Endodermal cell (in vitro differentiated cells): ENCODE measurements around the gene ARHGAP26. TPM values are rescaled to one million over a fixed set of nuclear protein-coding genes. Genes with fewer than 3 reads are reported as not detected.
"Not testable (repeated sequence)": the region's sequence is repeated elsewhere in the genome, so short reads cannot be mapped to it uniquely, and the experiment has no call there.

ENCODE experiments used
- DNase-seq: peaks from one replicate; pipeline ENCODE4 v3.0.0-alpha.2; 2017
- H3K27ac ChIP-seq: 2 replicates; pipeline ENCODE4 v1.5.1; 2013; ENCODE audit warnings: mild to moderate bottlenecking, low read depth, low read length, moderate library complexity
- H3K27me3 ChIP-seq: 2 replicates; pipeline ENCODE4 v1.6.1; 2013; ENCODE audit warnings: mild to moderate bottlenecking, low read length, moderate library complexity; ENCODE audit not compliant: insufficient read depth, control insufficient read depth, poor library complexity, severe bottlenecking
- H3K36me3 ChIP-seq: 2 replicates; pipeline ENCODE4 v1.7.0; 2013; ENCODE audit warnings: mild to moderate bottlenecking, low read length, moderate library complexity; ENCODE audit not compliant: control insufficient read depth, insufficient read depth
- H3K4me1 ChIP-seq: one replicate; pipeline ENCODE4 v1.7.0; 2013; ENCODE audit warnings: low read length; ENCODE audit not compliant: control insufficient read depth, insufficient read depth
- H3K4me3 ChIP-seq: 2 replicates; pipeline ENCODE4 v1.5.1; 2013; ENCODE audit warnings: mild to moderate bottlenecking, low read length, moderate library complexity
- H3K9ac ChIP-seq: 2 replicates; pipeline ENCODE4 v1.6.1; 2013; ENCODE audit warnings: mild to moderate bottlenecking, low read length, moderate library complexity; ENCODE audit not compliant: poor library complexity, severe bottlenecking; ENCODE audit errors: extremely low read depth
- H3K9me3 ChIP-seq: 2 replicates; pipeline ENCODE4 v1.6.1; 2013; ENCODE audit warnings: mild to moderate bottlenecking, low read length, moderate library complexity; ENCODE audit not compliant: control insufficient read depth
- H3K27ac Mint-ChIP-seq: 2 replicates; pipeline ENCODE4 v1.8.0; 2020; ENCODE audit warnings: mixed read lengths
- H3K27me3 Mint-ChIP-seq: 2 replicates; pipeline ENCODE4 v1.8.0; 2021; ENCODE audit warnings: mild to moderate bottlenecking, mixed read lengths; ENCODE audit not compliant: insufficient read depth
- H3K36me3 Mint-ChIP-seq: 2 replicates; pipeline ENCODE4 v1.8.0; 2020; ENCODE audit warnings: low read depth, mixed read lengths
- H3K4me1 Mint-ChIP-seq: 2 replicates; pipeline ENCODE4 v1.8.0; 2020; ENCODE audit warnings: mixed read lengths
- H3K4me3 Mint-ChIP-seq: 2 replicates; pipeline ENCODE4 v1.8.0; 2020; ENCODE audit warnings: mild to moderate bottlenecking, moderate library complexity, mixed read lengths
- H3K9me3 Mint-ChIP-seq: 2 replicates; pipeline ENCODE4 v1.8.0; 2020; ENCODE audit warnings: mild to moderate bottlenecking, mixed read lengths
- WGBS, 2 experiments: methylation state at CpG; one replicate each; pipeline versions ENCODE4 v1.1.5 to v1.1.7; 2013; ENCODE audit warnings: missing lambda C conversion rate in 2 of 2, mixed read lengths in 1 of 2; ENCODE audit not compliant: insufficient coverage in 1 of 2, insufficient read length in 1 of 2; 5-methylcytosine and 5-hydroxymethylcytosine counted together
- total RNA-seq, 2 donors: library from RNA; stranded (reverse); fragmentation: NEBNext Ultra II Directional in 1 of 2; extraction: Animal tissue kit (Norgen Biotek cat#: 25700) in 1 of 2; gene quantifications; 2 replicates in 1 of 2; 3 replicates in 1 of 2; pipeline ENCODE4 v1.2.1, GENCODE V29; 2021
- TF ChIP-seq, protein P1 (sequence below): fragments of 200-600 bp; sonication (generic); conservative IDR thresholded peaks from 2 replicates; pipeline ENCODE4 v1.5.0; 2021; ENCODE audit warnings: antibody characterized with exemption, mild to moderate bottlenecking

The ARHGAP26 gene
- total RNA-seq, 2 donors from 2014 or later, result 49.2 to 60.5 TPM

DNA sequence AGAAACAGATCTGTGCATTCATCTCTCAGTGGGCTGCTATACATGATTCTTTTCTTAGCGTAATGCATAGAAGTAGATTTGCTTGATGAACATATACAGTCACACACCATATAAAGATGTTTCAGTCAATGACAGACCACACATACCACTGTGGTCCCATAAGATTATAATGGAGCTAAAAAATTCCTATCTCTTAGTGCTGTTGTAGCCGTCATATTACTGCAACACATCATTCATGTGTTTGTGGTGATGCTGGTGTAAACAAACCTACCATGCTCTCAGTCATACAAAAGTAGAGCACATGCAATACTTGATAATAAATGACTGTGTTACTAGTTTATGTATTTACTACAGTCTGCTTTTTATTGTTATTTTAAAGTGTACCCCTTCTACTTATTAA lies 214.3 kb downstream of the ARHGAP26 start:
- Histone ChIP-seq H3K9me3 (no peaks in the 10 kb centered on the region), H3K27ac (no peak overlapping the region), H3K36me3 (no peaks in the 10 kb centered on the region), H3K9ac (no peak overlapping the region), H3K4me3 (no peak overlapping the region), H3K27me3 (no peaks in the 10 kb centered on the region), H3K4me1 (peaks cover 14% of the 10 kb centered on the region)
- H3K9me3 Mint-ChIP-seq, result peaks cover 23% of the 10 kb centered on the region
- H3K4me3 Mint-ChIP-seq, result no peak overlapping the region
- no peaks in the 10 kb centered on the region for H3K27me3 Mint-ChIP-seq
- no peak overlapping the region for H3K27ac Mint-ChIP-seq
- 100% methylated on average over 1 to 2 of the region's 2 CpGs for WGBS, 2 experiments
- peaks cover 21% of the 10 kb centered on the region for H3K36me3 Mint-ChIP-seq
- TF ChIP-seq, protein P1, sequence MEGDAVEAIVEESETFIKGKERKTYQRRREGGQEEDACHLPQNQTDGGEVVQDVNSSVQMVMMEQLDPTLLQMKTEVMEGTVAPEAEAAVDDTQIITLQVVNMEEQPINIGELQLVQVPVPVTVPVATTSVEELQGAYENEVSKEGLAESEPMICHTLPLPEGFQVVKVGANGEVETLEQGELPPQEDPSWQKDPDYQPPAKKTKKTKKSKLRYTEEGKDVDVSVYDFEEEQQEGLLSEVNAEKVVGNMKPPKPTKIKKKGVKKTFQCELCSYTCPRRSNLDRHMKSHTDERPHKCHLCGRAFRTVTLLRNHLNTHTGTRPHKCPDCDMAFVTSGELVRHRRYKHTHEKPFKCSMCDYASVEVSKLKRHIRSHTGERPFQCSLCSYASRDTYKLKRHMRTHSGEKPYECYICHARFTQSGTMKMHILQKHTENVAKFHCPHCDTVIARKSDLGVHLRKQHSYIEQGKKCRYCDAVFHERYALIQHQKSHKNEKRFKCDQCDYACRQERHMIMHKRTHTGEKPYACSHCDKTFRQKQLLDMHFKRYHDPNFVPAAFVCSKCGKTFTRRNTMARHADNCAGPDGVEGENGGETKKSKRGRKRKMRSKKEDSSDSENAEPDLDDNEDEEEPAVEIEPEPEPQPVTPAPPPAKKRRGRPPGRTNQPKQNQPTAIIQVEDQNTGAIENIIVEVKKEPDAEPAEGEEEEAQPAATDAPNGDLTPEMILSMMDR, result no peak
- H3K4me1 Mint-ChIP-seq, result peaks cover 25% of the 10 kb centered on the region
- DNase-seq, result no peak

DNA sequence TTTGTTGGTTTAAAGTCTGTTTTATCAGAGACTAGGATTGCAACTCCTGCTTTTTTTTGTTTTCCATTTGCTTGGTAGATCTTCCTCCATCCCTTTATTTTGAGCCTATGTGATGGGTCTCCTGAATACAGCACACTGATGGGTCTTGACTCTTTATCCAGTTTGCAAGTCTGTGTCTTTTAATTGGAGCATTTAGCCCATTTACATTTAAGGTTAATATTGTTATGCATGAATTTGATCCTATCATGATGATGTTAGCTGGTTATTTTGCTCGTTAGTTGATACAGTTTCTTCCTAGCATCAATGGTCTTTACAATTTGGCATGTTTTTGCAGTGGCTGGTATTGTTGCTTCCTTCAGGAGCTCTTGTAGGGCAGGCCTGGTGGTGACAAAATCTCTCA lies 219.1 kb downstream of the ARHGAP26 start:
- H3K4me1 ChIP-seq, H3K4me3 ChIP-seq, H3K27ac Mint-ChIP-seq, H3K27ac ChIP-seq, H3K27me3 ChIP-seq, DNase-seq, H3K36me3 ChIP-seq, H3K4me1 Mint-ChIP-seq, H3K27me3 Mint-ChIP-seq, H3K9ac ChIP-seq, H3K4me3 Mint-ChIP-seq: not testable (repeated sequence)
- peaks cover 14% of the 10 kb centered on the region for H3K9me3 ChIP-seq
- 100% methylated on average over 1 of the region's 1 CpG for WGBS, 2 experiments
- peaks cover 45% of the 10 kb centered on the region for H3K36me3 Mint-ChIP-seq
- peaks cover 53% of the 10 kb centered on the region for H3K9me3 Mint-ChIP-seq

DNA sequence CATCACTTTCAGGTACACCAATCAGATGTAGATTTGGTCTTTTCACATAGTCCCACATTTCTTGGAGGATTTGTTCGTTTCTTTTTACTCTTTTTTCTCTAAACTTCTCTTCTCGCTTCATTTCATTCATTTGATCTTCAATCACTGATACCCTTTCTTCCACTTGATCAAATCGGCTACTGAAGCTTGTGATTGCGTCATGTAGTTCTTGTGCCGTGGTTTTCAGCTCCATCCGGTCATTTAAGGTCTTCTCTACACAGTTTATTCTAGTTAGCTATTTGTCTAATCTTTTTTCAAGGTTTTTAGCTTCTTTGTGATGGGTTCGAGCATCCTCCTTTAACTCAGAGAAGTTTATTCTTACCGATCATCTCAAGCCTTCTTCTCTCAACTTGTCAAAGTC lies 219.9 kb downstream of the ARHGAP26 start:
- not testable (repeated sequence) for H3K27ac ChIP-seq, H3K9ac ChIP-seq, DNase-seq, H3K4me1 Mint-ChIP-seq, H3K27me3 ChIP-seq, H3K27me3 Mint-ChIP-seq, H3K36me3 ChIP-seq, H3K4me3 ChIP-seq, H3K4me3 Mint-ChIP-seq, H3K27ac Mint-ChIP-seq, H3K4me1 ChIP-seq
- peaks cover 14% of the 10 kb centered on the region for H3K9me3 ChIP-seq
- Mint-ChIP-seq H3K9me3 (peaks cover 55% of the 10 kb centered on the region), H3K36me3 (peaks cover 45% of the 10 kb centered on the region)
- 97 to 100% methylated on average over 2 to 8 of the region's 8 CpGs for WGBS, 2 experiments

DNA sequence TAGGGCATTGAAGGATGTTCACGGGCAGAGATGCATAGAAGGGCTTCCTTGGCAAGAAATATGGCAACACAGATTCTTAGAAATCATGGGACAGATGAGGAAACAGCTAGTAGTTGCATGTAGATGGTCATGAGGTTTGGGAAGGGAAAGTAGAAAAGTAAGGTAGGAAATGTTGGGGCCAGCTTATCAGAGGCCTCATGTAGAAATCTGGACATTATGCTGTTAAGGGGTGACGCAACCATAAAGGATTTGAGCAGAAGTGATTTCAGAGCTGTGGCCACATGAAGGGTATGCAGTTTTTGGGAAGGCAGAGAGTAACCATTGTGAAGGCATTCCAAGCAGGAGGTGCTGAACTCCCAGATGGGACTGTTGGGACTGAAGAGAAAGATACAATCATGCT lies 224.0 kb downstream of the ARHGAP26 start:
- Mint-ChIP-seq H3K27me3 (no peaks in the 10 kb centered on the region), H3K36me3 (peaks cover 36% of the 10 kb centered on the region), H3K4me1 (peaks cover 14% of the 10 kb centered on the region), H3K4me3 (no peak overlapping the region), H3K9me3 (peaks cover 41% of the 10 kb centered on the region), H3K27ac (no peak overlapping the region)
- Histone ChIP-seq H3K9me3 (peaks cover 14% of the 10 kb centered on the region), H3K9ac (no peak overlapping the region), H3K27ac (no peak overlapping the region), H3K27me3 (no peaks in the 10 kb centered on the region), H3K4me3 (no peak overlapping the region), H3K4me1 (no peaks in the 10 kb centered on the region), H3K36me3 (peaks cover 5% of the 10 kb centered on the region)
- 96 to 100% methylated on average over 2 of the region's 2 CpGs for WGBS, 2 experiments
- TF ChIP-seq, protein P1, result no peak
- no peak for DNase-seq

DNA sequence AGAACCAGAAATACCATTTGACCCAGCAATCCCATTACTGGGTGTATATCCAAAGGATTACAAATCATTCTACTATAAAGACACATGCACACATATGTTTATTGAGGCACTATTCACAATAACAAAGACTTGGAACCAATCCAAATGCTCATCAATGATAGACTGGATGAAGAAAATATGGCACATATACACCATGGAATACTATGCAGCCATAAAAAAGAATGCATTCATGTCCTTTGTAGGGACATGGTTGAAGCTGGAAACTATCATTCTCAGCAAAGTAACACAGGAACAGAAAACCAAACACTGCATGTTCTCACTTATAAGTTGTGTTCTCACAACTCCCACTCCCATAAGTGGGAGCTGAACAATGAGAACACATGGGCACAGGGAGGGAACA lies 225.4 kb downstream of the ARHGAP26 start:
- not testable (repeated sequence) for H3K36me3 ChIP-seq, H3K9ac ChIP-seq, H3K27me3 ChIP-seq, H3K4me3 ChIP-seq, H3K27me3 Mint-ChIP-seq, H3K4me1 ChIP-seq, H3K27ac ChIP-seq, H3K4me3 Mint-ChIP-seq, DNase-seq, H3K27ac Mint-ChIP-seq
- Mint-ChIP-seq H3K9me3 (peaks cover 27% of the 10 kb centered on the region), H3K36me3 (peaks cover 33% of the 10 kb centered on the region), H3K4me1 (peaks cover 14% of the 10 kb centered on the region)
- H3K9me3 ChIP-seq, result peaks cover 14% of the 10 kb centered on the region
